Measurements from ENCODE around the gene UBE2L3.

DNA sequence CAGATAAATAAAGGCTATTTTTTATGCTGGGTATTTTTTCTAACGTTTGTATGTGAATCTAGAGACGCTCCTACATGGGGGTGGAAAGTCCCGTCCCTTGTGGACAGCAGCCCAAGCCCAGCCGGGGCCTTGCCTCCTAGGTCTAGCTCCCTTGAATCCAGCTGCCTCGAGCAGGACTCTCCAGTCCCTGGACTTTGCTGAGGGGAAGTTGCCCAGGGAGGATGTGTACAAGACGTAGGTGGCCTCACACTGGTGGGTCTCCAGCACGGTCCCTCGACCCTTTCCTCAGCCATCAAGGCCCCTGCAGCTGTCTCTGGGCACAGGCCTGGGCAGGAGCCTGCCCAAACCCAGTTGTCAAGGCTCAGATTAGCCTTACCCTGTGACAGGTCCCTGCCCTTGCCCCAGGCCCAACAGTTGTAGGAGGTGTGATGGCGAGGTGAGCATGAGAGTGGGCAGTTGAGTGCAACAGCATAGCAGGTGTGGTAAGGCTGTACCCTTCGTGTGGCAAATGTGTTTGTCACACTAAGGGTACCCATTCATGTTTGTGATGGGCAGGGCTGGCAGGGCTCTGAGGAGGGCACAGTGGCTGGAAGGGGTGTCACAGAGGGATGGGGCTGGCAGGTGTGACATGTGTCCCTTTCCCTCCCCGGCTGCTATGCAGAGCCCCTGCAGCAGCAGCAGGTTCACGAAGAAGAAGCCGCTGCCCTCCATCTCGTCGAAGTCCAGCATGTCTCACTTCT is 68.4 kb downstream of the UBE2L3 start:
- TF ChIP-seq, protein P1, sequence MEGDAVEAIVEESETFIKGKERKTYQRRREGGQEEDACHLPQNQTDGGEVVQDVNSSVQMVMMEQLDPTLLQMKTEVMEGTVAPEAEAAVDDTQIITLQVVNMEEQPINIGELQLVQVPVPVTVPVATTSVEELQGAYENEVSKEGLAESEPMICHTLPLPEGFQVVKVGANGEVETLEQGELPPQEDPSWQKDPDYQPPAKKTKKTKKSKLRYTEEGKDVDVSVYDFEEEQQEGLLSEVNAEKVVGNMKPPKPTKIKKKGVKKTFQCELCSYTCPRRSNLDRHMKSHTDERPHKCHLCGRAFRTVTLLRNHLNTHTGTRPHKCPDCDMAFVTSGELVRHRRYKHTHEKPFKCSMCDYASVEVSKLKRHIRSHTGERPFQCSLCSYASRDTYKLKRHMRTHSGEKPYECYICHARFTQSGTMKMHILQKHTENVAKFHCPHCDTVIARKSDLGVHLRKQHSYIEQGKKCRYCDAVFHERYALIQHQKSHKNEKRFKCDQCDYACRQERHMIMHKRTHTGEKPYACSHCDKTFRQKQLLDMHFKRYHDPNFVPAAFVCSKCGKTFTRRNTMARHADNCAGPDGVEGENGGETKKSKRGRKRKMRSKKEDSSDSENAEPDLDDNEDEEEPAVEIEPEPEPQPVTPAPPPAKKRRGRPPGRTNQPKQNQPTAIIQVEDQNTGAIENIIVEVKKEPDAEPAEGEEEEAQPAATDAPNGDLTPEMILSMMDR (IDR thresholded peaks at IDR 0.05; ENCODE audit: insufficient read depth, low read length) = no peak
- no peak for TF ChIP-seq POLR2AphosphoS5 (IDR thresholded peaks at IDR 0.05; ENCODE audit: low read depth)
- TF ChIP-seq, protein P2, sequence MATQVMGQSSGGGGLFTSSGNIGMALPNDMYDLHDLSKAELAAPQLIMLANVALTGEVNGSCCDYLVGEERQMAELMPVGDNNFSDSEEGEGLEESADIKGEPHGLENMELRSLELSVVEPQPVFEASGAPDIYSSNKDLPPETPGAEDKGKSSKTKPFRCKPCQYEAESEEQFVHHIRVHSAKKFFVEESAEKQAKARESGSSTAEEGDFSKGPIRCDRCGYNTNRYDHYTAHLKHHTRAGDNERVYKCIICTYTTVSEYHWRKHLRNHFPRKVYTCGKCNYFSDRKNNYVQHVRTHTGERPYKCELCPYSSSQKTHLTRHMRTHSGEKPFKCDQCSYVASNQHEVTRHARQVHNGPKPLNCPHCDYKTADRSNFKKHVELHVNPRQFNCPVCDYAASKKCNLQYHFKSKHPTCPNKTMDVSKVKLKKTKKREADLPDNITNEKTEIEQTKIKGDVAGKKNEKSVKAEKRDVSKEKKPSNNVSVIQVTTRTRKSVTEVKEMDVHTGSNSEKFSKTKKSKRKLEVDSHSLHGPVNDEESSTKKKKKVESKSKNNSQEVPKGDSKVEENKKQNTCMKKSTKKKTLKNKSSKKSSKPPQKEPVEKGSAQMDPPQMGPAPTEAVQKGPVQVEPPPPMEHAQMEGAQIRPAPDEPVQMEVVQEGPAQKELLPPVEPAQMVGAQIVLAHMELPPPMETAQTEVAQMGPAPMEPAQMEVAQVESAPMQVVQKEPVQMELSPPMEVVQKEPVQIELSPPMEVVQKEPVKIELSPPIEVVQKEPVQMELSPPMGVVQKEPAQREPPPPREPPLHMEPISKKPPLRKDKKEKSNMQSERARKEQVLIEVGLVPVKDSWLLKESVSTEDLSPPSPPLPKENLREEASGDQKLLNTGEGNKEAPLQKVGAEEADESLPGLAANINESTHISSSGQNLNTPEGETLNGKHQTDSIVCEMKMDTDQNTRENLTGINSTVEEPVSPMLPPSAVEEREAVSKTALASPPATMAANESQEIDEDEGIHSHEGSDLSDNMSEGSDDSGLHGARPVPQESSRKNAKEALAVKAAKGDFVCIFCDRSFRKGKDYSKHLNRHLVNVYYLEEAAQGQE (IDR thresholded peaks at IDR 0.05; ENCODE audit: insufficient replicate concordance, low read depth) = no peak
- no peak for TF ChIP-seq GABPA (IDR thresholded peaks at IDR 0.05; ENCODE audit: low read depth)
